Fibroblast of peridontal ligament (primary cell): ENCODE data around the gene STUB1.

ENCODE experiments used
- DNase-seq: peaks from one replicate; pipeline ENCODE4 v3.0.0-alpha.2; 2010; ENCODE audit errors: extremely low read depth

The STUB1 gene

GRCh38 chr16:644556-644955 lies 35.7 kb upstream of the STUB1 start:
- no peak for DNase-seq

- DNase-seq = no peak
These were observed 34.1 kb upstream of the STUB1 start for GRCh38 chr16:645852-646678.

- DNase-seq = no peak
These were observed 33.5 kb upstream of the STUB1 start for GRCh38 chr16:646679-647172.

GRCh38 chr16:647173-647902 lies 32.9 kb upstream of the STUB1 start:
- no peak for DNase-seq

- no peak for DNase-seq
These were observed 32.0 kb upstream of the STUB1 start for GRCh38 chr16:648071-648780.

GRCh38 chr16:648781-649589 lies 31.2 kb upstream of the STUB1 start, which contains the start of gene WDR90:
WDR90 (plus strand) TSS chr16:649365; CDS start chr16:649417, 52 bp downstream.
- peak; percentile 87 for DNase-seq

GRCh38 chr16:649631-650030 lies 30.6 kb upstream of the STUB1 start:
- no peak for DNase-seq

GRCh38 chr16:651844-652243 lies 28.4 kb upstream of the STUB1 start:
- no peak for DNase-seq

- no peak for DNase-seq
These were observed 27.5 kb upstream of the STUB1 start for GRCh38 chr16:652454-653305.

GRCh38 chr16:654034-654433 lies 26.2 kb upstream of the STUB1 start:
- no peak for DNase-seq

- no peak for DNase-seq
These were observed 22.7 kb upstream of the STUB1 start for GRCh38 chr16:657487-657886.

- DNase-seq = no peak
These were observed 21.3 kb upstream of the STUB1 start for GRCh38 chr16:658679-659571.

GRCh38 chr16:659618-660017 lies 20.6 kb upstream of the STUB1 start:
- no peak for DNase-seq

- DNase-seq = no peak
These were observed 20.1 kb upstream of the STUB1 start for GRCh38 chr16:660132-660458.

- DNase-seq = peak; percentile 76
These were observed 19.6 kb upstream of the STUB1 start for GRCh38 chr16:660459-661183.

GRCh38 chr16:661184-661821 lies 18.9 kb upstream of the STUB1 start:
- DNase-seq = no peak

- DNase-seq = no peak
These were observed 18.1 kb upstream of the STUB1 start for GRCh38 chr16:662095-662494.

GRCh38 chr16:662597-662996 lies 17.6 kb upstream of the STUB1 start:
- no peak for DNase-seq
